HG03354 (cell line): ENCODE data around the gene DLL1.

ENCODE experiments used
- ATAC-seq: cut with Tn5 transposase; IDR thresholded peaks from one replicate; pipeline ENCODE4 v1.9.1; 2021; ENCODE audit warnings: mild to moderate bottlenecking; ENCODE audit not compliant: unreplicated experiment, poor library complexity, severe bottlenecking

DLL1 gene

GRCh38 chr6:170284866-170285469, 5.9 kb downstream of the DLL1 start:
- ATAC-seq = no peak

- no peak for ATAC-seq
Observed at GRCh38 chr6:170284126-170284773, 6.6 kb downstream of the DLL1 start.

- no peak for ATAC-seq
Observed at GRCh38 chr6:170283212-170284081, 7.4 kb downstream of the DLL1 start.

GRCh38 chr6:170282512-170283158, 8.2 kb downstream of the DLL1 start:
- ATAC-seq = no peak

GRCh38 chr6:170281331-170282292, 9.3 kb downstream of the DLL1 start:
- no peak for ATAC-seq

- ATAC-seq = peak; percentile 39
Observed at GRCh38 chr6:170280689-170281045, 10.2 kb downstream of the DLL1 start.

- peak; percentile 76 for ATAC-seq
Observed at GRCh38 chr6:170279977-170280688, 10.7 kb downstream of the DLL1 start.

GRCh38 chr6:170279426-170279825, 11.5 kb downstream of the DLL1 start:
- no peak for ATAC-seq

- no peak for ATAC-seq
Observed at GRCh38 chr6:170278743-170279094, 12.2 kb downstream of the DLL1 start.

GRCh38 chr6:170277893-170278742, 12.8 kb downstream of the DLL1 start:
- no peak for ATAC-seq

- ATAC-seq = no peak
Observed at GRCh38 chr6:170276369-170277057, 14.4 kb downstream of the DLL1 start.

- no peak for ATAC-seq
Observed at GRCh38 chr6:170274713-170275560, 15.9 kb downstream of the DLL1 start.

- no peak for ATAC-seq
Observed at GRCh38 chr6:170273681-170274080, 17.2 kb downstream of the DLL1 start.

GRCh38 chr6:170273191-170273590, 17.7 kb downstream of the DLL1 start:
- no peak for ATAC-seq

- no peak for ATAC-seq
Observed at GRCh38 chr6:170272341-170273065, 18.4 kb downstream of the DLL1 start.

GRCh38 chr6:170271771-170272314, 19.0 kb downstream of the DLL1 start:
- peak; percentile 96 for ATAC-seq
